HepG2 (cell line): ENCODE data around the gene TGFA. TPM values are rescaled to one million over a fixed set of nuclear protein-coding genes. Genes with fewer than 3 reads are reported as not detected.

ENCODE experiments used
- ATAC-seq: fragments of 200-7000 bp; cut with Tn5 transposase; 3 replicates; pipeline ENCODE4 v1.9.1; 2020; ENCODE audit warnings: mild to moderate bottlenecking, moderate library complexity
- BruUV-seq: library from RNA; stranded (reverse); fragments of 400-500 nt; replicated peaks from 2 replicates; lab custom pipeline; 2021; lab: Mats Ljungman, UMichigan
- CTCF ChIA-PET: fragments of 300-600 bp; formaldehyde crosslinking; extraction: SDS; loops from one replicate; lab custom pipeline; 2021; ENCODE audit warnings: low total read pairs, inconsistent platforms, low intra/inter-chr PET ratio; lab: Yijun Ruan, JAX
- POLR2A ChIA-PET: fragments of 350-600 bp; sonication (Branson Sonifier 250); formaldehyde crosslinking; loops from one replicate; lab custom pipeline; 2020; ENCODE audit warnings: antibody characterized with exemption, inconsistent platforms; lab: Yijun Ruan, JAX
- DNase-seq: peaks from one replicate; pipeline ENCODE4 v3.0.0-alpha.2; 2015; ENCODE audit warnings: low spot score
- FAIRE-seq: peaks from 3 replicates; lab custom pipeline; 2011; peaks lifted over from hg19 to GRCh38; lab: Jason Lieb, UNC
- H2AFZ ChIP-seq: one replicate; pipeline ENCODE4 v1.6.1; 2011; ENCODE audit warnings: low read length, inconsistent platforms
- H3K27ac ChIP-seq: fragments of 300-600 bp; 3 replicates; pipeline ENCODE4 v1.8.0; 2011; ENCODE audit warnings: mixed run types, mild to moderate bottlenecking, mixed read lengths, low read length, inconsistent platforms; ENCODE audit not compliant: insufficient read depth; ENCODE audit errors: extremely low read length
- H3K27me3 ChIP-seq, 2 experiments: fragments of 200-600 bp in 1 of 2; 2 replicates in 1 of 2; 3 replicates in 1 of 2; pipeline versions ENCODE4 v1.6.0 to v1.8.0; 2011; ENCODE audit warnings: low read length in 2 of 2, mild to moderate bottlenecking in 2 of 2, moderate library complexity in 2 of 2, inconsistent platforms in 1 of 2; ENCODE audit not compliant: insufficient read depth in 2 of 2, control insufficient read depth in 1 of 2
- H3K36me3 ChIP-seq, 2 experiments: fragments of 200-600 bp in 1 of 2; replicated peaks in 1 of 2; 2 replicates in 1 of 2; 3 replicates in 1 of 2; pipeline versions ENCODE4 v1.5.1 to v1.8.0; 2011; ENCODE audit warnings: low read length in 2 of 2, inconsistent platforms in 1 of 2; ENCODE audit not compliant: insufficient read depth in 2 of 2, control insufficient read depth in 1 of 2
- H3K4me1 ChIP-seq: 2 replicates; pipeline ENCODE4 v1.5.1; 2012; ENCODE audit warnings: low read length, inconsistent platforms; ENCODE audit not compliant: insufficient read depth
- H3K4me2 ChIP-seq: 2 replicates; pipeline ENCODE4 v1.6.0; 2011; ENCODE audit warnings: low read depth, low read length, inconsistent platforms
- H3K4me3 ChIP-seq, 3 experiments: fragments of 200-600 bp in 1 of 3; sonication (generic), shearing (Covaris generic) in 1 of 3; replicated peaks in 1 of 3; 2 replicates each; pipeline ENCODE4 v1.5.1; 2011 to 2016; ENCODE audit warnings: low read length in 3 of 3, inconsistent platforms in 2 of 3, low read depth in 2 of 3, mild to moderate bottlenecking in 2 of 3, control low read depth in 1 of 3, mixed read lengths in 1 of 3; ENCODE audit not compliant: insufficient read depth in 1 of 3
- H3K79me2 ChIP-seq: one replicate; pipeline ENCODE4 v1.6.1; 2011; ENCODE audit warnings: low read length, inconsistent platforms; ENCODE audit not compliant: insufficient read depth
- H3K9ac ChIP-seq: 2 replicates; pipeline ENCODE4 v1.6.0; 2011; ENCODE audit warnings: mild to moderate bottlenecking, low read depth, low read length, inconsistent platforms; ENCODE audit not compliant: insufficient read depth
- H3K9me3 ChIP-seq: 2 replicates; pipeline ENCODE4 v1.5.1; 2012; ENCODE audit warnings: mild to moderate bottlenecking, low read length
- H4K20me1 ChIP-seq: 2 replicates; pipeline ENCODE4 v1.6.0; 2011; ENCODE audit warnings: inconsistent platforms, mild to moderate bottlenecking, low read length, moderate library complexity; ENCODE audit not compliant: insufficient read depth
- AHR ChIP-seq: IDR thresholded peaks from 2 replicates; pipeline ENCODE4 v1.6.1; 2018; ENCODE audit warnings: missing genetic modification reagents, missing compliant biosample characterization
- CERS6 ChIP-seq: sonication (generic); formaldehyde crosslinking; IDR thresholded peaks from 2 replicates; pipeline ENCODE4 v1.5.0; 2020; ENCODE audit warnings: missing genetic modification reagents
- ELF3 ChIP-seq: IDR thresholded peaks from 2 replicates; pipeline ENCODE4 v1.6.1; 2016; ENCODE audit warnings: missing genetic modification reagents, missing compliant biosample characterization
- HOXA9 ChIP-seq: sonication (generic); formaldehyde crosslinking; IDR thresholded peaks from 2 replicates; pipeline ENCODE4 v1.8.1; 2022; ENCODE audit warnings: missing genetic modification reagents, mild to moderate bottlenecking, moderate library complexity, borderline replicate concordance
- KDM4B ChIP-seq: sonication (generic); formaldehyde crosslinking; IDR thresholded peaks from 2 replicates; pipeline ENCODE4 v1.4.0; 2020; ENCODE audit warnings: missing genetic modification reagents
- MAX ChIP-seq: IDR thresholded peaks from 2 replicates; pipeline ENCODE4 v1.6.1; 2012; ENCODE audit warnings: inconsistent platforms
- MED1 ChIP-seq: sonication (generic); formaldehyde crosslinking; IDR thresholded peaks from 2 replicates; pipeline ENCODE4 v1.4.0; 2020; ENCODE audit warnings: missing genetic modification reagents
- MNT ChIP-seq: fragments of 450-650 bp; IDR thresholded peaks from 2 replicates; pipeline ENCODE4 v1.6.1; 2016
- NFRKB ChIP-seq: fragments of 450-650 bp; IDR thresholded peaks from 2 replicates; pipeline ENCODE4 v1.6.1; 2017
- PCBP1 ChIP-seq: fragments of 200-400 bp; formaldehyde crosslinking; IDR thresholded peaks from 2 replicates; pipeline ENCODE4 v1.6.1; 2017; ENCODE audit warnings: mild to moderate bottlenecking, low read depth, low read length, borderline replicate concordance
- SATB2 ChIP-seq: sonication (generic); formaldehyde crosslinking; IDR thresholded peaks from 2 replicates; pipeline ENCODE4 v1.5.0; 2020; ENCODE audit warnings: missing genetic modification reagents
- TAF15 ChIP-seq: fragments of 200-400 bp; formaldehyde crosslinking; IDR thresholded peaks from one replicate; pipeline ENCODE4 v1.6.1; 2018; ENCODE audit warnings: mild to moderate bottlenecking, low read depth, low read length; ENCODE audit not compliant: poor library complexity, severe bottlenecking
- ZHX2 ChIP-seq, 2 experiments: sonication (generic) in 1 of 2; formaldehyde crosslinking in 1 of 2; IDR thresholded peaks; 2 replicates each; pipeline versions ENCODE4 v1.6.1 to v1.9.0; 2014 to 2022; ENCODE audit warnings: antibody characterized with exemption in 1 of 2, borderline replicate concordance in 1 of 2, inconsistent platforms in 1 of 2, low read depth in 1 of 2, missing genetic modification reagents in 1 of 2
- ZNF138 ChIP-seq: sonication (generic); formaldehyde crosslinking; IDR thresholded peaks from 2 replicates; pipeline ENCODE4 v1.5.0; 2020; ENCODE audit warnings: mild to moderate bottlenecking, low read depth, missing genetic modification reagents
- ZNF317 ChIP-seq: sonication (generic); formaldehyde crosslinking; IDR thresholded peaks from 2 replicates; pipeline ENCODE4 v1.5.0; 2020; ENCODE audit warnings: mild to moderate bottlenecking, missing genetic modification reagents
- ZNF704 ChIP-seq: sonication (generic); formaldehyde crosslinking; IDR thresholded peaks from 2 replicates; pipeline ENCODE4 v1.8.1; 2023; ENCODE audit warnings: mild to moderate bottlenecking, inconsistent platforms, moderate library complexity, missing genetic modification reagents, borderline replicate concordance
- WGBS: methylation state at CpG from one replicate; pipeline ENCODE4 v1.1.6; 2017; ENCODE audit warnings: low lambda C conversion rate; 5-methylcytosine and 5-hydroxymethylcytosine counted together
- in situ Hi-C: cut with HindIII; loops from 2 replicates; pipeline ENCODE4 v1.10.0; 2017; ENCODE audit warnings: low pct_unique_long_range_greater_than_20kb; ENCODE audit not compliant: extremely low pct_ligation_motif_present
- intact Hi-C: fragments of 100-400 bp; cut with micrococcal nuclease; formaldehyde crosslinking; loops from one replicate; pipeline ENCODE4 v1.10.0; 2022; ENCODE audit not compliant: unreplicated experiment
- polyA plus RNA-seq, 8 experiments: library from polyadenylated mRNA; depleted of rRNA in 3 of 8; stranded (reverse) in 7 of 8; unstranded in 1 of 8; fragments of >200 nt; fragmentation: Illumina TruSeq in 4 of 8; extraction: Trizol in 4 of 8; gene quantifications; 2 replicates each; pipeline versions ENCODE4 v1.2.1 to v1.2.3, GENCODE V29; 2011 to 2016; ENCODE audit warnings: low read depth in 4 of 8, missing spikeins in 1 of 8, mixed read lengths in 1 of 8; ENCODE audit not compliant: insufficient read depth in 1 of 8
- total RNA-seq, 5 experiments: library from RNA; depleted of rRNA; stranded (reverse); fragments of >200 nt; fragmentation: Illumina TruSeq; extraction: Trizol; gene quantifications; 2 replicates each; pipeline ENCODE4 v1.2.3, GENCODE V29; 2016; ENCODE audit warnings: low read depth in 1 of 5

The TGFA gene
- total and polyA plus RNA-seq, 2 of the 13 experiments (the other 11 are each of a cell fraction or from before 2014, with no cell fraction given), result 7.8 to 15.3 TPM

- WGBS, result 91% methylated on average over 5 of the region's 5 CpGs
- H4K20me1 ChIP-seq, result no peaks in the 10 kb centered on the region
- DNase-seq (no peak), FAIRE-seq (no peak), ATAC-seq (no peak)
- BruUV-seq, result no TSS peak
- POLR2A ChIA-PET, result no interaction called here
- in situ Hi-C loops (no loop called here), intact Hi-C loops (no loop called here)
- H3K36me3 ChIP-seq, result peaks cover 2 to 49% of the 10 kb centered on the region in 2 experiments; a peak in 4 of 5 replicates
- H3K9ac ChIP-seq, result no peak overlapping the region
- H3K4me1 ChIP-seq, result peaks cover 12% of the 10 kb centered on the region
- no peaks in the 10 kb centered on the region for H3K9me3 ChIP-seq
- no peaks in the 10 kb centered on the region for H3K79me2 ChIP-seq
- H3K27ac ChIP-seq, result no peak overlapping the region
- CTCF ChIA-PET, result no interaction called here
- no peak overlapping the region for H3K4me2 ChIP-seq
- no peaks in the 10 kb centered on the region for H3K27me3 ChIP-seq
- no peak overlapping the region for H3K4me3 ChIP-seq
- no peak overlapping the region for H2AFZ ChIP-seq
- TF ChIP-seq ZNF704 (CRISPR knock-in tag), result no peak
- TF ChIP-seq MED1, result no peak
- TF ChIP-seq SATB2 (CRISPR knock-in tag), result no peak
- TF ChIP-seq AHR, result no peak
- TF ChIP-seq ELF3 (CRISPR knock-in tag), result no peak
- no peak for TF ChIP-seq ZNF138
- TF ChIP-seq PCBP1, result no peak
- no peak for TF ChIP-seq HOXA9 (CRISPR knock-in tag)
- no peak for TF ChIP-seq KDM4B (CRISPR knock-in tag)
- no peak for TF ChIP-seq CERS6
- no peak for TF ChIP-seq ZNF317 (CRISPR knock-in tag)
- TF ChIP-seq NFRKB, result no peak
- TF ChIP-seq ZHX2 (IDR thresholded peaks at IDR 0.05; ENCODE audit: low read depth), result no peak
- no peak for TF ChIP-seq ZHX2 (CRISPR knock-in tag; IDR thresholded peaks at IDR 0.05; ENCODE audit: borderline replicate concordance)
- no peak for TF ChIP-seq MNT
- no peak for TF ChIP-seq TAF15
- no peak for TF ChIP-seq MAX
Observed at GRCh38 chr2:70458661-70459060, 95.0 kb downstream of the TGFA start.
